DOHH2 (cell line): ENCODE data around the gene SLC16A9.

ENCODE experiments used
- H3F3A ChIP-seq: fragments of 200-600 bp; sonication (generic), shearing (Covaris generic); 2 replicates; pipeline ENCODE4 v1.6.0; 2016; ENCODE audit warnings: antibody characterized with exemption, mild to moderate bottlenecking; ENCODE audit not compliant: control insufficient read depth, insufficient read depth
- H3K27ac ChIP-seq: fragments of 200-600 bp; sonication (generic); 2 replicates; pipeline ENCODE4 v1.5.1; 2014; ENCODE audit warnings: low read depth, mild to moderate bottlenecking, low read length, moderate library complexity
- H3K27me3 ChIP-seq: fragments of 200-600 bp; sonication (generic); 2 replicates; pipeline ENCODE4 v1.6.1; 2014; ENCODE audit warnings: mild to moderate bottlenecking, low read length, mixed read lengths; ENCODE audit not compliant: control insufficient read depth
- H3K36me3 ChIP-seq: fragments of 200-600 bp; sonication (generic); 2 replicates; pipeline ENCODE4 v1.6.1; 2014; ENCODE audit warnings: mild to moderate bottlenecking, low read length, moderate library complexity, mixed read lengths; ENCODE audit not compliant: control insufficient read depth
- H3K4me1 ChIP-seq: fragments of 200-600 bp; sonication (generic); 2 replicates; pipeline ENCODE4 v1.6.1; 2014; ENCODE audit warnings: mild to moderate bottlenecking, low read length, mixed read lengths; ENCODE audit not compliant: control insufficient read depth
- H3K4me2 ChIP-seq: fragments of 200-600 bp; sonication (generic); 2 replicates; pipeline ENCODE4 v1.6.0; 2014; ENCODE audit warnings: mild to moderate bottlenecking, low read length, moderate library complexity
- H3K4me3 ChIP-seq: fragments of 200-600 bp; sonication (generic); 2 replicates; pipeline ENCODE4 v1.5.1; 2014; ENCODE audit warnings: mild to moderate bottlenecking, low read length, mixed read lengths
- H3K79me2 ChIP-seq: fragments of 200-600 bp; sonication (generic); 2 replicates; pipeline ENCODE4 v1.6.1; 2014; ENCODE audit warnings: mild to moderate bottlenecking, low read length, mixed read lengths; ENCODE audit not compliant: control insufficient read depth
- H3K9me2 ChIP-seq: fragments of 200-600 bp; sonication (generic); replicated peaks from 2 replicates; pipeline ENCODE4 v1.6.1; 2014; ENCODE audit warnings: mild to moderate bottlenecking, low read length, mixed read lengths; ENCODE audit not compliant: control insufficient read depth
- H3K9me3 ChIP-seq: fragments of 200-600 bp; sonication (generic); 2 replicates; pipeline ENCODE4 v1.6.1; 2014; ENCODE audit warnings: antibody characterized with exemption, low read length, mixed read lengths; ENCODE audit not compliant: control insufficient read depth, insufficient read depth
- H4K20me1 ChIP-seq: fragments of 200-600 bp; sonication (generic); 2 replicates; pipeline ENCODE4 v1.6.0; 2014; ENCODE audit warnings: low read depth, mild to moderate bottlenecking, antibody characterized with exemption, low read length, moderate library complexity; ENCODE audit not compliant: control insufficient read depth, insufficient read depth
- EZH2phosphoT487 ChIP-seq: fragments of 200-600 bp; sonication (generic); IDR thresholded peaks from 2 replicates; pipeline ENCODE4 v1.6.1; 2017; ENCODE audit warnings: borderline replicate concordance, mild to moderate bottlenecking, antibody characterized with exemption, low read length, moderate library complexity, mixed read lengths
- TF ChIP-seq, protein P1 (sequence below): fragments of 200-600 bp; sonication (generic); IDR thresholded peaks from one replicate; pipeline ENCODE4 v1.5.1; 2014; ENCODE audit warnings: antibody characterized with exemption, mild to moderate bottlenecking, low read depth, low read length; ENCODE audit not compliant: poor library complexity, severe bottlenecking

SLC16A9 gene

DNA sequence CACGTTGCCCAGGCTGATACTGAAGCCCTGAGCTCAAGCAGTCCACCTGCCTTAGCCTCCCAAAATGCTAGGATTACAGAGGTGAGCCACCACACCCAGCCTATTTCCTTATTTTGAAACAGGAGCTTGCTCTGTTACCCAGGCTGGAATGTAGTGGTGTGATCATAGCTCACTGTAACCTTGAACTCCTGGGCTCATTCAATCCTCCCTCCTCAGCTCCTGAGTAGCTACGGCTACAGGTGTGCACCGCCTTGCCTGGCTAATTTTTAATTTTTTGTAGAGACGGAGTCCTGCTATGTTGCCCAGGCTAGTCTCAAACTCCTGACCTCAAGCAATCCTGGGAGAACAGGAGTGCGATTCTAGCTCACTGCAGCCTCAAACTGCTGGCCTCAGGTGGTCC lies 31.9 kb upstream of the SLC16A9 start:
- Histone ChIP-seq H3K79me2 (no peaks in the 10 kb centered on the region), H3F3A (no peaks in the 10 kb centered on the region), H3K27ac (no peak overlapping the region), H3K4me3 (no peak overlapping the region), H3K9me3 (no peaks in the 10 kb centered on the region), H3K27me3 (0 out of 2 replicates have a peak, but pooled peaks cover 4% of the 10 kb centered on the region), H3K9me2 (no peaks in the 10 kb centered on the region), H3K4me2 (no peak overlapping the region), H3K36me3 (no peaks in the 10 kb centered on the region), H3K4me1 (no peaks in the 10 kb centered on the region), H4K20me1 (no peaks in the 10 kb centered on the region)
- no peak for TF ChIP-seq EZH2phosphoT487
- TF ChIP-seq, protein P1, sequence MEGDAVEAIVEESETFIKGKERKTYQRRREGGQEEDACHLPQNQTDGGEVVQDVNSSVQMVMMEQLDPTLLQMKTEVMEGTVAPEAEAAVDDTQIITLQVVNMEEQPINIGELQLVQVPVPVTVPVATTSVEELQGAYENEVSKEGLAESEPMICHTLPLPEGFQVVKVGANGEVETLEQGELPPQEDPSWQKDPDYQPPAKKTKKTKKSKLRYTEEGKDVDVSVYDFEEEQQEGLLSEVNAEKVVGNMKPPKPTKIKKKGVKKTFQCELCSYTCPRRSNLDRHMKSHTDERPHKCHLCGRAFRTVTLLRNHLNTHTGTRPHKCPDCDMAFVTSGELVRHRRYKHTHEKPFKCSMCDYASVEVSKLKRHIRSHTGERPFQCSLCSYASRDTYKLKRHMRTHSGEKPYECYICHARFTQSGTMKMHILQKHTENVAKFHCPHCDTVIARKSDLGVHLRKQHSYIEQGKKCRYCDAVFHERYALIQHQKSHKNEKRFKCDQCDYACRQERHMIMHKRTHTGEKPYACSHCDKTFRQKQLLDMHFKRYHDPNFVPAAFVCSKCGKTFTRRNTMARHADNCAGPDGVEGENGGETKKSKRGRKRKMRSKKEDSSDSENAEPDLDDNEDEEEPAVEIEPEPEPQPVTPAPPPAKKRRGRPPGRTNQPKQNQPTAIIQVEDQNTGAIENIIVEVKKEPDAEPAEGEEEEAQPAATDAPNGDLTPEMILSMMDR: no peak

DNA sequence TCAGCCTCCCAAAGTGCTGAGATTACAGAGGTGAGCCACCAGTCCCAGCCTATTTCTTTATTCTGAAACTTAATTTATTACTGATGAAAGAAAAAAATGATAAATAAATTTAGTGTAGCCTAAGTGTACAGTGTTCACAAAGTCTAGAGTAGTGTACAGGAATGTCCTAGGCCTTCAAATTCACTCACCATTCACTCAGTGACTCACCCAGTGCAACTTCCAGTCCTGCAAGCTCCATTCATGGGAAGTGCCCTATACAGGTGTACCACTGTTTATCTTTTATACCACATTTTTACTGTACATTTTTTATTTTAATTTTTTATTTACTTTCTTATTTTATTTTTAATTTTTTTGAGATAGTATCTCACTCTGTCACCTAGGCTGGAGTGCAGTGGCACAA lies 31.4 kb upstream of the SLC16A9 start:
- Histone ChIP-seq H3K27ac (no peak overlapping the region), H4K20me1 (no peaks in the 10 kb centered on the region), H3K79me2 (no peaks in the 10 kb centered on the region), H3K9me3 (no peaks in the 10 kb centered on the region), H3K27me3 (0 out of 2 replicates have a peak, but pooled peaks cover 4% of the 10 kb centered on the region), H3F3A (no peaks in the 10 kb centered on the region), H3K4me2 (no peak overlapping the region), H3K36me3 (no peaks in the 10 kb centered on the region), H3K9me2 (no peaks in the 10 kb centered on the region), H3K4me1 (no peaks in the 10 kb centered on the region), H3K4me3 (no peak overlapping the region)
- no peak for TF ChIP-seq EZH2phosphoT487
- TF ChIP-seq, protein P1: no peak

DNA sequence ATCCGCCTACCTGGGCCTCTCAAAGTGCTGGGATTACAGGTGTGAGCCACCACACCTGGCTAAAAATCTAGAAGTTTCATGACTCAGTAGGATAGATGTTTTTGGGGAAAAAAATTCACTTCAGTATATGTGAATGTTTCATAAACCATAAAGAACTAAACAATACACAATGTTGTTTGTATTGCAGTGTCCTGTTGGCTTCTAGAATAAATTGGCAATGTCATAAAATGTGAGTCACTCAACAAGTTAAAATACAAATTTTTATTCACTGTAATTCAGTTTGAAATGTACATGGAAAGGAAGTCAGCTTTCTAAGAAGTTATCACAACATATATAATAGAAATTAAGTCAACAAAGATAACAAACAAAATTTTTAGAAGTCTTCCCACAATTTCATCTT lies 27.1 kb upstream of the SLC16A9 start:
- no peaks in the 10 kb centered on the region for H3K9me3 ChIP-seq
- no peak overlapping the region for H3K4me2 ChIP-seq
- no peak overlapping the region for H3K27ac ChIP-seq

More for the DNA sequence above, 27.1 kb upstream of the SLC16A9 start:
- no peaks in the 10 kb centered on the region for H4K20me1 ChIP-seq
- no peaks in the 10 kb centered on the region for H3K36me3 ChIP-seq
- H3K27me3 ChIP-seq: 0 out of 2 replicates have a peak, but pooled peaks cover 4% of the 10 kb centered on the region
- H3K4me3 ChIP-seq: no peak overlapping the region
- TF ChIP-seq, protein P1: no peak
- no peak for TF ChIP-seq EZH2phosphoT487
- H3F3A ChIP-seq: no peaks in the 10 kb centered on the region
- H3K79me2 ChIP-seq: no peaks in the 10 kb centered on the region
- no peaks in the 10 kb centered on the region for H3K4me1 ChIP-seq
- no peaks in the 10 kb centered on the region for H3K9me2 ChIP-seq
